Right kidney (tissue), 1 donor: ENCODE data around the gene GPER1.
"Not testable (repeated sequence)": the region's sequence is repeated elsewhere in the genome, so short reads cannot be mapped to it uniquely, and the experiment has no call there.

ENCODE experiments used
- DNase-seq: peaks from one replicate; pipeline ENCODE4 v3.0.0-alpha.2; 2016

The GPER1 gene

DNA sequence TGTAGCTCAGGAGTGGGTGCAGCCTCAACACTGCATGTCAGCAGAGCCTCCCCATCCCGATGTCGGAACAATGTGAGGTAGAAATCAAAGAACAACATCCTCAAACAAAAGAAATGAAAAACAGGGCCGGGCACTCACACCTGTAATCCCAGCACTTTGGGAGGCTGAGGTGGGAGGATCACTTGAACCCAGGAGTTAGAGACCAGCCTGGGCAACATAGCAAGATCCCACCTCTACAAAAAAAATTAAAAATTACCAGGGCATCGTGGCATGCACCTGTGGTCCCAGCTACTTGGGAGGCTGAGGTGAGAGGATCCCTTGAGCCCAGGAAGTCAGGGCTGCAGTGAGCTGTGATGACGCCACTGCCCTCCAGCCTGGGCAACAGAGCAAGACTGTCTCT, 55.1 kb downstream of the GPER1 start:
- not testable (repeated sequence) for DNase-seq
